KOPT-K1 (cell line): ENCODE data around the gene TOR3A.

Experiments
- H3K27ac ChIP-seq: fragments of 200-600 bp; sonication (generic); 2 replicates; pipeline ENCODE4 v1.5.1; 2016; ENCODE audit warnings: antibody characterized with exemption, mild to moderate bottlenecking, low read depth, low read length; ENCODE audit not compliant: poor library complexity, severe bottlenecking
- H3K36me3 ChIP-seq: fragments of 200-600 bp; sonication (generic); 2 replicates; pipeline ENCODE4 v1.5.1; 2017; ENCODE audit warnings: antibody characterized with exemption, mild to moderate bottlenecking, low read length, moderate library complexity; ENCODE audit not compliant: insufficient read depth
- H3K9me3 ChIP-seq: fragments of 200-600 bp; sonication (generic); 2 replicates; pipeline ENCODE4 v1.5.1; 2017; ENCODE audit warnings: antibody characterized with exemption, low read length, mild to moderate bottlenecking; ENCODE audit not compliant: insufficient read depth, poor library complexity, severe bottlenecking

Gene TOR3A

DNA sequence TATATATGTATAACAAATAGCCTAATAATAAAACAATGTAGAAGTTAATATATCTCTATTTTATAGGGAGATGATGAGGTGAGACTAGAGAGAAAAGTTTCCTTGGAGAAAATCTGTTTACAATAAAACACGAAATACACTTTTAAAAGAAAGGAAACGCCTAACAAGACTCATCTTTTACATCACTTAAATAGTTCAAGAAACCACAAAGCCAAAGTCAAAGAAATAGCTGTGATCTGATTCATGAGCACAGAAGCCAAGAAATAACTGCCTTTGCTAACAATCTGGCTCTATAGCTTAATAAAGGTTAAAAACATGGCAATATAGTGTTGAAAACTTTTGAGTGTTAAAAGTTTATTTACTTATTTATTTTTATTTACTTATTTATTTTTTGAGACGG, 61.5 kb downstream of the TOR3A start:
- Histone ChIP-seq H3K36me3 (no peaks in the 10 kb centered on the region), H3K27ac (no peak overlapping the region), H3K9me3 (no peaks in the 10 kb centered on the region)

DNA sequence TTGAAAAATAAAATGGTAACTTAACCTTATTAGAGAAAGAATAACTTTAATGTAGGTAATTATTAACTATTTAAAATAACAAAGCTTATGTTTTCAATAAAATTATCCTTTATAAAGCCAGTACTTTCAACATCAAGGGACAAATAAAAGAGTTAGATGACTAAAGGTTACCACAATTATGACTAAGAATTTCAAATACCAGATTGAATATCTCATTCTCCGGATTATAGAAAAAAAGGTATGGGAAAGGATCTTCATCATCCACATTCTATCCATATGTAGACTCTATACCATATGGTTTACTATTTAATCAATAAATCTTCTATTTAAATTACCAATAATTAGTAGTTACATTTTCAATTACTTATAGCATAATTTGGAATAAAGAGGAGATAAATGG, 62.8 kb downstream of the TOR3A start:
- Histone ChIP-seq H3K36me3 (no peaks in the 10 kb centered on the region), H3K27ac (no peak overlapping the region), H3K9me3 (no peaks in the 10 kb centered on the region)

DNA sequence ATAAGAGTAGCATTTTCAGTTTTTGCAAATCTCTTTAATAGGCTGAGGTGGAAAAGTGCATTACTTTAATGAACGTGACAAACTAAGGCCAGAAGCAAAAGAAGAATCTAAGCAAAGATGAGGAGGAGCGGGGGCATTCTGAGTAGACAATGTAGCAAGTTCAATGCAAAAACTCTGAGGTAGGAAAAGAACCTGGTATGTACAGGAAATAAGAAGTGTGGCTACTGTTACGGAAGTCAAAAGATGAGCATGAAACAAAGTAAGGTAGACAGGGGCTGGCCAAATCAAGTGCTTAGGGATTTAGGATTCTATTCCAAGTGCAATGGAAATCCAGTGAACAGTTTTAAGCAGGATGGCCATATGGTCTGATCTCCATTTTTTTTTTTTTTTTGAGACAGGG, 63.7 kb downstream of the TOR3A start:
- H3K27ac ChIP-seq, result no peak overlapping the region
- H3K36me3 ChIP-seq, result no peaks in the 10 kb centered on the region
- no peaks in the 10 kb centered on the region for H3K9me3 ChIP-seq
